ENCODE data around the gene UBD. TPM values are rescaled to one million over a fixed set of nuclear protein-coding genes. Genes with fewer than 3 reads are reported as not detected.

Gene UBD
- total and polyA plus RNA-seq, 2 of the 13 experiments (the other 11 are each of a cell fraction or from before 2014, with no cell fraction given), result 13.9 to 172 TPM

GRCh38 chr6:29590218-29590808 is 30.8 kb upstream of the UBD start:
- no peak for DNase-seq (ENCODE audit: low spot score)
- Histone ChIP-seq H3K4me3 (replicated peaks in 1 of 3; ENCODE audit: insufficient read depth in 1 of 3, low read depth in 2 of 3, low read length in 3 of 3) (no peak overlapping the region), H3K4me1 (ENCODE audit: insufficient read depth, low read length) (no peaks in the 10 kb centered on the region), H2AFZ (ENCODE audit: low read length) (no peak overlapping the region), H3K9me3 (ENCODE audit: low read length) (no peaks in the 10 kb centered on the region), H3K27ac (ENCODE audit: extremely low read length, insufficient read depth, low read length) (no peak overlapping the region), H3K79me2 (ENCODE audit: insufficient read depth, low read length) (no peaks in the 10 kb centered on the region), H4K20me1 (ENCODE audit: insufficient read depth, low read length) (no peaks in the 10 kb centered on the region), H3K36me3 (replicated peaks in 1 of 2; ENCODE audit: control insufficient read depth in 1 of 2, insufficient read depth in 2 of 2, low read length in 2 of 2) (no peaks in the 10 kb centered on the region), H3K9ac (ENCODE audit: insufficient read depth, low read depth, low read length) (no peak overlapping the region), H3K4me2 (ENCODE audit: low read depth, low read length) (no peak overlapping the region), H3K27me3 (ENCODE audit: control insufficient read depth in 1 of 2, insufficient read depth in 2 of 2, low read length in 2 of 2) (peaks cover 0 to 7% of the 10 kb centered on the region in 2 experiments; a peak in 2 of 5 replicates)
- in situ Hi-C loops (cut with HindIII; ENCODE audit: extremely low pct_ligation_motif_present, low pct_unique_long_range_greater_than_20kb) (loop anchor here (25.0 kb wide), 2 partner anchors 528 to 753 kb away; no protein-coding TSS in a partner anchor), intact Hi-C loops (cut with micrococcal nuclease; ENCODE audit: unreplicated experiment) (no loop called here)
- CTCF ChIA-PET (ENCODE audit: low intra/inter-chr PET ratio, low total read pairs), result interaction anchor here (0.8 to 2.4 kb wide), 5 partner anchors 164 to 904 kb away, joined by 3 to 20 read pairs (median 4); no protein-coding TSS in a partner anchor
- POLR2A ChIA-PET, result no interaction called here
- no peak for ATAC-seq
- 34% methylated on average over 4 of the region's 4 CpGs for WGBS (ENCODE audit: low lambda C conversion rate)
- BruUV-seq (replicated peaks), result no TSS peak
- no peak for FAIRE-seq
- TF ChIP-seq SNAPC5 (CRISPR knock-in tag; IDR thresholded peaks at IDR 0.05; ENCODE audit: borderline replicate concordance) (no peak), YEATS2 (CRISPR knock-in tag; IDR thresholded peaks at IDR 0.05; ENCODE audit: borderline replicate concordance) (no peak), ZBTB34 (CRISPR knock-in tag; IDR thresholded peaks at IDR 0.05) (no peak), NFATC3 (CRISPR knock-in tag; IDR thresholded peaks at IDR 0.05) (no peak), AHDC1 (CRISPR knock-in tag; IDR thresholded peaks at IDR 0.05; ENCODE audit: borderline replicate concordance) (no peak), FOXJ3 (CRISPR knock-in tag; IDR thresholded peaks at IDR 0.05; ENCODE audit: borderline replicate concordance) (no peak), ZBTB14 (CRISPR knock-in tag; IDR thresholded peaks at IDR 0.05) (no peak), ZNF597 (CRISPR knock-in tag; IDR thresholded peaks at IDR 0.05) (no peak), ZNF703 (CRISPR knock-in tag; IDR thresholded peaks at IDR 0.05; ENCODE audit: borderline replicate concordance) (no peak), BHLHE40 (IDR thresholded peaks at IDR 0.05; ENCODE audit: low read length) (no peak), ISL2 (CRISPR knock-in tag; IDR thresholded peaks at IDR 0.05) (no peak), SATB2 (CRISPR knock-in tag; IDR thresholded peaks at IDR 0.05) (no peak), NFIB (CRISPR knock-in tag; IDR thresholded peaks at IDR 0.05; ENCODE audit: borderline replicate concordance) (no peak), PRMT3 (CRISPR knock-in tag; IDR thresholded peaks at IDR 0.05; ENCODE audit: borderline replicate concordance, low read depth) (no peak), ZBTB8A (CRISPR knock-in tag; IDR thresholded peaks at IDR 0.05; ENCODE audit: borderline replicate concordance, low read depth) (no peak)

Data from HepG2 (cell line).